Astrocyte (in vitro differentiated cells and primary cell): ENCODE data around the gene SUGCT.

Experiments used
- EZH2 ChIP-seq: IDR thresholded peaks from 2 replicates; pipeline ENCODE4 v1.6.1; 2012; ENCODE audit warnings: mild to moderate bottlenecking, low read length, inconsistent platforms; ENCODE audit not compliant: insufficient read depth
- TF ChIP-seq, protein P1 (sequence below): IDR thresholded peaks from 2 replicates; pipeline ENCODE4 v1.5.1; 2011; ENCODE audit warnings: low read depth, mild to moderate bottlenecking, inconsistent platforms, low read length, moderate library complexity; ENCODE audit not compliant: insufficient read depth

DNA sequence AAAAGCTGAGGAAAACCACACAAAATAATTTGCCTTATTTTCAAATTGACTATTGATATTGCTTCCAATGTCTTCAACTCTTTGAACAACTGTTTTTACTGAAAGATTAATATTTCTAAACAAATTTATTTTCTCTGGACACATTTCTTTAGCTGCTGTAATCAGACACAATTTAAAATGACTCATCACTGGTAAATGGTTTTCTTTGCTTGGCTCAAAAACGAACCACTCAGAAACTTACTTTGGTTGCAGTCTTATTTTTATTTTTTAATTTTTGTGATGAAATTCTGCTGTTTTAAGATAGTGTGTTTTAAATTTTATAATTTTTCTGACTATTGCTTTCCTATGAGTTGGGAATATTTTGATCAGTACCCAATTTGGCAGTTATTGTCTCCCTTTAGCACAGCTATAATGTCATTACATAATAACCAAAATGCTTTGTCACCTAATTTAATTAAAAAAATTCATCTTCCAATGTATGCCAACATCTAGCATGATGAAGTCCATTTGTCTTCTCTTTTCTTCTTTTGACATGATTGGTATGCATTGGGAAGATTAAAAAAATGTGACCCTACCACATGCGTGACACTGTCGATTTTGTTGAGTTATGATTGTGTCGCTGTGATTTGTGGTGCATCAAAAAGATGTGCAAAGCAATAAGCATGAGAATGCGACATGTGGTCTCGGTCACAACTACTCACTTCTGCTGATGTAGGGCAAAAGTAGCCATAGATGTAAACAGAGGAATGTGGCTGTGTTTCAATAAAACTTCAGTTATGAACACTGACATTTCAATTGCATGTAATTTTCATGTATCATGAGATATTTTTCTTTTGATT, 222.3 kb downstream of the SUGCT start:
- no peak for TF ChIP-seq EZH2
- TF ChIP-seq, protein P1, sequence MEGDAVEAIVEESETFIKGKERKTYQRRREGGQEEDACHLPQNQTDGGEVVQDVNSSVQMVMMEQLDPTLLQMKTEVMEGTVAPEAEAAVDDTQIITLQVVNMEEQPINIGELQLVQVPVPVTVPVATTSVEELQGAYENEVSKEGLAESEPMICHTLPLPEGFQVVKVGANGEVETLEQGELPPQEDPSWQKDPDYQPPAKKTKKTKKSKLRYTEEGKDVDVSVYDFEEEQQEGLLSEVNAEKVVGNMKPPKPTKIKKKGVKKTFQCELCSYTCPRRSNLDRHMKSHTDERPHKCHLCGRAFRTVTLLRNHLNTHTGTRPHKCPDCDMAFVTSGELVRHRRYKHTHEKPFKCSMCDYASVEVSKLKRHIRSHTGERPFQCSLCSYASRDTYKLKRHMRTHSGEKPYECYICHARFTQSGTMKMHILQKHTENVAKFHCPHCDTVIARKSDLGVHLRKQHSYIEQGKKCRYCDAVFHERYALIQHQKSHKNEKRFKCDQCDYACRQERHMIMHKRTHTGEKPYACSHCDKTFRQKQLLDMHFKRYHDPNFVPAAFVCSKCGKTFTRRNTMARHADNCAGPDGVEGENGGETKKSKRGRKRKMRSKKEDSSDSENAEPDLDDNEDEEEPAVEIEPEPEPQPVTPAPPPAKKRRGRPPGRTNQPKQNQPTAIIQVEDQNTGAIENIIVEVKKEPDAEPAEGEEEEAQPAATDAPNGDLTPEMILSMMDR, result no peak
